Umbilical cord (tissue), 1 donor: ENCODE results near the gene MYO1F. TPM values are rescaled to one million over a fixed set of nuclear protein-coding genes. Genes with fewer than 3 reads are reported as not detected.

Source experiments
- total RNA-seq: library from RNA; depleted of rRNA; stranded (reverse); fragments of >200 nt; gene quantifications from one replicate; pipeline ENCODE4 v1.2.3, GENCODE V29; 2014; ENCODE audit warnings: low replicate concordance; ENCODE audit not compliant: insufficient read depth

The MYO1F gene
- total RNA-seq, 1 donor from 2014 or later: 20.2 TPM

Other genes starting within 250 kb of the MYO1F start
- 3.9 TPM for gene KANK3, start 234.2 kb downstream of the MYO1F start, total RNA-seq
- 5.3 TPM for gene ANGPTL4, start 213.3 kb downstream of the MYO1F start, total RNA-seq
- gene RAB11B, start 187.1 kb downstream of the MYO1F start, total RNA-seq: 42.6 TPM
- gene MARCHF2, start 164.1 kb downstream of the MYO1F start, total RNA-seq: 77.0 TPM
- gene HNRNPM, start 132.5 kb downstream of the MYO1F start, total RNA-seq: 109 TPM
- 0.72 TPM for gene PRAM1, start 74.8 kb downstream of the MYO1F start, total RNA-seq
- 6.3 TPM for gene ZNF414, start 63.3 kb downstream of the MYO1F start, total RNA-seq
- 64.8 TPM for gene ADAMTS10, start 33.3 kb upstream of the MYO1F start, total RNA-seq
- gene NFILZ, start 53.2 kb upstream of the MYO1F start, total RNA-seq: not detected
- gene ACTL9, start 121.4 kb upstream of the MYO1F start, total RNA-seq: not detected
- gene OR2Z1, start 144.2 kb upstream of the MYO1F start, total RNA-seq: not detected